ENCODE results near the gene LRRC42. TPM values are rescaled to one million over a fixed set of nuclear protein-coding genes. Genes with fewer than 3 reads are reported as not detected.

LRRC42 gene, protein sequence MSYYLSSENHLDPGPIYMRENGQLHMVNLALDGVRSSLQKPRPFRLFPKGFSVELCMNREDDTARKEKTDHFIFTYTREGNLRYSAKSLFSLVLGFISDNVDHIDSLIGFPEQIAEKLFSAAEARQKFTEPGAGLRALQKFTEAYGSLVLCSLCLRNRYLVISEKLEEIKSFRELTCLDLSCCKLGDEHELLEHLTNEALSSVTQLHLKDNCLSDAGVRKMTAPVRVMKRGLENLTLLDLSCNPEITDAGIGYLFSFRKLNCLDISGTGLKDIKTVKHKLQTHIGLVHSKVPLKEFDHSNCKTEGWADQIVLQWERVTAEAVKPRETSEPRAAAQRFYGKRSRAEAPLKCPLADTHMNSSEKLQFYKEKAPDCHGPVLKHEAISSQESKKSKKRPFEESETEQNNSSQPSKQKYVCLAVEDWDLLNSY
- polyA plus RNA-seq (2011; rRNA removed) (35.1 TPM in 2 replicates), polyA plus RNA-seq (2017; fragmentation: RNase III; extraction: RNeasy Plus Mini Kit Qiagen cat#74134 plus additional on column Dnase treatment) (27.6 to 31.5 TPM (median 29.7 TPM) in 3 replicates), polyA minus RNA-seq (2011; rRNA and poly(A)+ RNA removed) (18.7 and 21.6 TPM in 2 replicates)
- 19.0 and 21.7 TPM in 2 replicates for polyA plus RNA-seq (2012; cell fraction: cytosol; rRNA removed)
- polyA plus RNA-seq (2012; cell fraction: nucleus; rRNA removed) = 12.8 and 13.7 TPM in 2 replicates

- H3K4me3 ChIP-seq = peak within 1 kb of the TSS; percentile 72
- FAIRE-seq (no peak), DNase-seq (ENCODE audit: low read depth in 1 of 2, low spot score in 1 of 2) (peak in 1 of 2 experiments; percentile 70), ATAC-seq (peak; percentile 82 to 85)
- POLR2A ChIA-PET = interaction anchor here (1.1 to 1.6 kb wide), 4 partner anchors 10 to 68 kb away, joined by 5 to 17 read pairs (median 9); partner anchors contain the start of gene YIPF1
- peak within 1 kb of the TSS; percentile 95 for H3K4me2 ChIP-seq
- 17% methylated on average over 5 of the region's 58 CpGs for WGBS (ENCODE audit: missing lambda C conversion rate)
- CTCF ChIA-PET = interaction anchor here (0.7 to 5.5 kb wide), 8 partner anchors 10 to 481 kb away, joined by 3 to 45 read pairs (median 8); no protein-coding TSS in a partner anchor
- peaks cover 9% of the 10 kb centered on the region; the same call in 2 of the 3 replicates for H3K4me1 ChIP-seq
- H3K27ac ChIP-seq = peak within 1 kb of the TSS; percentile 93 to 96
- H3K9me3 ChIP-seq = no peaks in the 10 kb centered on the region
- no peak for TF ChIP-seq CHD4 (IDR thresholded peaks at IDR 0.05; ENCODE audit: borderline replicate concordance)
- no peak for TF ChIP-seq RARB (CRISPR knock-in tag; IDR thresholded peaks at IDR 0.05)
- TF ChIP-seq FOSL2 (IDR thresholded peaks at IDR 0.05) = no peak
- no peak for TF ChIP-seq FOSL2 (CRISPR knock-in tag; IDR thresholded peaks at IDR 0.05)
- no peak for TF ChIP-seq RFX5 (IDR thresholded peaks at IDR 0.05)
- no peak for TF ChIP-seq KDM5A (IDR thresholded peaks at IDR 0.05)
- TF ChIP-seq REST (IDR thresholded peaks at IDR 0.05) = no peak
- TF ChIP-seq BHLHE40 (IDR thresholded peaks at IDR 0.05; ENCODE audit: low read depth, low read length) = no peak
- no peak for TF ChIP-seq FOSB (CRISPR knock-in tag; IDR thresholded peaks at IDR 0.05)
- no peak for TF ChIP-seq HOXB5 (CRISPR knock-in tag; IDR thresholded peaks at IDR 0.05)
- TF ChIP-seq RAD21 (conservative IDR thresholded peaks at IDR 0.05 in 1 of 2, IDR thresholded peaks at IDR 0.05 in 1 of 2) = peak in 1 of 2 experiments; percentile 5; a peak in 1 of 5 replicates
- TF ChIP-seq NR3C1 (IDR thresholded peaks at IDR 0.05) = no peak
- TF ChIP-seq POLR2A (IDR thresholded peaks at IDR 0.05; ENCODE audit: low read length) = peak; percentile 17; the same call in 1 of the 2 replicates
- no peak for TF ChIP-seq MYC (IDR thresholded peaks at IDR 0.05; ENCODE audit: borderline replicate concordance, low read length)
- TF ChIP-seq MAFK (IDR thresholded peaks at IDR 0.05; ENCODE audit: partially characterized antibody) = no peak
- no peak for TF ChIP-seq GATA3 (IDR thresholded peaks at IDR 0.05; ENCODE audit: borderline replicate concordance)
- TF ChIP-seq CBX2 (IDR thresholded peaks at IDR 0.05; ENCODE audit: borderline replicate concordance, low read depth) = no peak
- no peak for TF ChIP-seq CBX8 (IDR thresholded peaks at IDR 0.05)
- no peak for TF ChIP-seq RNF2 (IDR thresholded peaks at IDR 0.05; ENCODE audit: borderline replicate concordance, low read depth)
- no peak; the same call in 2 of the 3 replicates for TF ChIP-seq CTCF (IDR thresholded peaks at IDR 0.05)
- TF ChIP-seq HDAC2 (IDR thresholded peaks at IDR 0.05) = no peak
- TF ChIP-seq MAX (IDR thresholded peaks at IDR 0.05) = peak; percentile 15; the same call in 1 of the 2 replicates
- TF ChIP-seq NPAS2 (CRISPR knock-in tag; IDR thresholded peaks at IDR 0.05; ENCODE audit: borderline replicate concordance) = no peak
- TF ChIP-seq JUN (IDR thresholded peaks at IDR 0.05) = peak in 1 of 2 experiments; percentile 45; a peak in 1 of 5 replicates
- TF ChIP-seq SMC3 (IDR thresholded peaks at IDR 0.05) = no peak
- no peak for TF ChIP-seq HOXB13 (CRISPR knock-in tag; IDR thresholded peaks at IDR 0.05; ENCODE audit: low read depth)
- no peak for TF ChIP-seq CEBPB (IDR thresholded peaks at IDR 0.05)
- TF ChIP-seq, protein P1, sequence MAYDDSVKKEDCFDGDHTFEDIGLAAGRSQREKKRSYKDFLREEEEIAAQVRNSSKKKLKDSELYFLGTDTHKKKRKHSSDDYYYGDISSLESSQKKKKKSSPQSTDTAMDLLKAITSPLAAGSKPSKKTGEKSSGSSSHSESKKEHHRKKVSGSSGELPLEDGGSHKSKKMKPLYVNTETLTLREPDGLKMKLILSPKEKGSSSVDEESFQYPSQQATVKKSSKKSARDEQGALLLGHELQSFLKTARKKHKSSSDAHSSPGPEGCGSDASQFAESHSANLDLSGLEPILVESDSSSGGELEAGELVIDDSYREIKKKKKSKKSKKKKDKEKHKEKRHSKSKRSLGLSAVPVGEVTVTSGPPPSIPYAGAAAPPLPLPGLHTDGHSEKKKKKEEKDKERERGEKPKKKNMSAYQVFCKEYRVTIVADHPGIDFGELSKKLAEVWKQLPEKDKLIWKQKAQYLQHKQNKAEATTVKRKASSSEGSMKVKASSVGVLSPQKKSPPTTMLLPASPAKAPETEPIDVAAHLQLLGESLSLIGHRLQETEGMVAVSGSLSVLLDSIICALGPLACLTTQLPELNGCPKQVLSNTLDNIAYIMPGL (CRISPR knock-in tag; IDR thresholded peaks at IDR 0.05; ENCODE audit: borderline replicate concordance) = no peak
- TF ChIP-seq ESRRA (IDR thresholded peaks at IDR 0.05; ENCODE audit: borderline replicate concordance, low read length) = no peak
- no peak for TF ChIP-seq HEYL (CRISPR knock-in tag; IDR thresholded peaks at IDR 0.05)
- TF ChIP-seq KDM1A (IDR thresholded peaks at IDR 0.05; ENCODE audit: low read depth) = no peak
Measured at GRCh38 chr1:53946252-53947171, at the start of gene LRRC42. TSS of gene LRRC42 (plus strand) at chr1:53946350. CDS start at chr1:53952000, 5,650 bp downstream.

Data from A549 (cell line).